KG1 (cell line): ENCODE data around the gene HNRNPK.
A peak's percentile ranks its signal among the peaks of the same experiment; 100 is the strongest.
"Not testable (repeated sequence)": the region's sequence is repeated elsewhere in the genome, so short reads cannot be mapped to it uniquely, and the experiment has no call there.

ENCODE experiments used
- DNase-seq: peaks from one replicate; lab custom pipeline; 2025; lab: John Stamatoyannopoulos, UW

HNRNPK gene

GRCh38 chr9:83976372-83976771 is 3.6 kb downstream of the HNRNPK start:
- DNase-seq: no peak

- DNase-seq: no peak
These were observed 4.7 kb downstream of the HNRNPK start for GRCh38 chr9:83975300-83975699.

- DNase-seq: no peak
These were observed 7.7 kb downstream of the HNRNPK start for GRCh38 chr9:83972286-83972685.

GRCh38 chr9:83971485-83971884 is 8.5 kb downstream of the HNRNPK start:
- DNase-seq: no peak

- no peak for DNase-seq
These were observed 10.4 kb downstream of the HNRNPK start for GRCh38 chr9:83969602-83970001.

GRCh38 chr9:83967073-83967472 is 12.9 kb downstream of the HNRNPK start:
- DNase-seq: no peak

- no peak for DNase-seq
These were observed 13.8 kb downstream of the HNRNPK start for GRCh38 chr9:83966209-83966582.

- no peak for DNase-seq
These were observed 14.4 kb downstream of the HNRNPK start for GRCh38 chr9:83965350-83966208.

- DNase-seq: no peak
These were observed 15.1 kb downstream of the HNRNPK start for GRCh38 chr9:83964973-83965349.

- no peak for DNase-seq
These were observed 17.9 kb downstream of the HNRNPK start for GRCh38 chr9:83962165-83962564.

GRCh38 chr9:83960991-83961390 is 19.0 kb downstream of the HNRNPK start:
- DNase-seq: no peak

- no peak for DNase-seq
These were observed 21.0 kb downstream of the HNRNPK start for GRCh38 chr9:83959061-83959460.

- DNase-seq: no peak
These were observed 22.8 kb downstream of the HNRNPK start for GRCh38 chr9:83957248-83957513.

- DNase-seq: no peak
These were observed 23.4 kb downstream of the HNRNPK start for GRCh38 chr9:83956436-83957247.

GRCh38 chr9:83956086-83956435 is 24.0 kb downstream of the HNRNPK start:
- no peak for DNase-seq

GRCh38 chr9:83948096-83948495 is 31.9 kb downstream of the HNRNPK start:
- DNase-seq: not testable (repeated sequence)

GRCh38 chr9:83940590-83941303 is 39.3 kb downstream of the HNRNPK start:
- DNase-seq: no peak

- peak; percentile 55 for DNase-seq
These were observed 42.1 kb downstream of the HNRNPK start for GRCh38 chr9:83937861-83938455.

- no peak for DNase-seq
These were observed 43.5 kb downstream of the HNRNPK start for GRCh38 chr9:83936523-83936922.

- no peak for DNase-seq
These were observed 44.6 kb downstream of the HNRNPK start for GRCh38 chr9:83935276-83935935.

GRCh38 chr9:83934569-83935275 is 45.3 kb downstream of the HNRNPK start:
- no peak for DNase-seq
